ENCODE measurements around the gene LYST. TPM values are rescaled to one million over a fixed set of nuclear protein-coding genes. Genes with fewer than 3 reads are reported as not detected.

The LYST gene
- total and polyA plus RNA-seq, 2 donors (not counting 3 experiments of a cell fraction or from before 2014, with no cell fraction given), result 3.1 to 9.6 TPM

DNA sequence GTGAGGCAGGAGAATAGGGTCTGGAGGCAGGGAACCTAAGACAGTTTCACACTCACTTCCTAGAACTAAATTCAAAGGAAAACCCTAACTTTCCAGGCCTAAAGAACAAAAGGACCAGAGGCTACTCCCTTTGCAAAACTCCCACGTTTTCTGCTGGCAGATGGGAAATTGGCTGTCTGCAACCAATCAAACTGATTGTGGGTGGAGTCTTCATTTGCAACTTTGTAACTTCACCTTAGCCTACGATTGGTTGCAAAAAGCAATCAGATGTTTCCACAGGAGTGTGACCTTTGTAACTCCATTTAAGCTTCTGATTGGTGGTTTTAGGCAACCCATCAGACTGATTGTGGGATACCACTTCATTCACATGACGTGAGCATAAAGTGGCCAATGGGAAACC, 197.4 kb downstream of the LYST start:
- Histone ChIP-seq H4K20me1 (replicated peaks; ENCODE audit: control insufficient read depth, extremely low read depth, insufficient read depth, low read length) (no peaks in the 10 kb centered on the region), H3K9ac (replicated peaks; ENCODE audit: extremely low read depth, insufficient read depth, low read length) (no peak overlapping the region), H3K79me2 (ENCODE audit: control insufficient read depth, insufficient read depth, low read length) (no peaks in the 10 kb centered on the region), H3K9me1 (replicated peaks; ENCODE audit: control insufficient read depth, extremely low read depth, insufficient read depth, low read length) (no peaks in the 10 kb centered on the region), H3K4me1 (ENCODE audit: control insufficient read depth, extremely low read depth, insufficient read depth, low read length) (no peaks in the 10 kb centered on the region), H3K9me3 (replicated peaks; ENCODE audit: control insufficient read depth, insufficient read depth, low read length) (peaks cover 5% of the 10 kb centered on the region), H3K27ac (ENCODE audit: insufficient read depth, low read depth, low read length) (no peak overlapping the region), H3K36me3 (ENCODE audit: control insufficient read depth in 2 of 2, extremely low read depth in 1 of 2, insufficient read depth in 2 of 2, low read length in 2 of 2) (no peaks in the 10 kb centered on the region), H2AFZ (ENCODE audit: low read depth, low read length) (no peak overlapping the region), H3K27me3 (ENCODE audit: control insufficient read depth in 2 of 2, insufficient read depth in 2 of 2, low read length in 2 of 2) (no peaks in the 10 kb centered on the region), H3K4me3 (replicated peaks in 1 of 3; ENCODE audit: insufficient read depth in 1 of 3, low read depth in 1 of 3, low read length in 3 of 3) (no peak overlapping the region), H3K4me2 (ENCODE audit: insufficient read depth, low read length) (no peak overlapping the region)
- intact Hi-C loops (cut with micrococcal nuclease), result no loop called here
- dilution Hi-C loops (cut with MboI; ENCODE audit: extremely low pct_ligation_motif_present, low sequenced_read_pairs), result no loop called here
- BruUV-seq (replicated peaks), result no TSS peak
- no peak for TF ChIP-seq GATA2 (IDR thresholded peaks at IDR 0.05; ENCODE audit: insufficient read depth, insufficient read length, low read depth, low read length)
- TF ChIP-seq JUN (IDR thresholded peaks at IDR 0.05; ENCODE audit: borderline replicate concordance, insufficient read depth, insufficient read length, low read depth), result no peak
- TF ChIP-seq, protein P1, sequence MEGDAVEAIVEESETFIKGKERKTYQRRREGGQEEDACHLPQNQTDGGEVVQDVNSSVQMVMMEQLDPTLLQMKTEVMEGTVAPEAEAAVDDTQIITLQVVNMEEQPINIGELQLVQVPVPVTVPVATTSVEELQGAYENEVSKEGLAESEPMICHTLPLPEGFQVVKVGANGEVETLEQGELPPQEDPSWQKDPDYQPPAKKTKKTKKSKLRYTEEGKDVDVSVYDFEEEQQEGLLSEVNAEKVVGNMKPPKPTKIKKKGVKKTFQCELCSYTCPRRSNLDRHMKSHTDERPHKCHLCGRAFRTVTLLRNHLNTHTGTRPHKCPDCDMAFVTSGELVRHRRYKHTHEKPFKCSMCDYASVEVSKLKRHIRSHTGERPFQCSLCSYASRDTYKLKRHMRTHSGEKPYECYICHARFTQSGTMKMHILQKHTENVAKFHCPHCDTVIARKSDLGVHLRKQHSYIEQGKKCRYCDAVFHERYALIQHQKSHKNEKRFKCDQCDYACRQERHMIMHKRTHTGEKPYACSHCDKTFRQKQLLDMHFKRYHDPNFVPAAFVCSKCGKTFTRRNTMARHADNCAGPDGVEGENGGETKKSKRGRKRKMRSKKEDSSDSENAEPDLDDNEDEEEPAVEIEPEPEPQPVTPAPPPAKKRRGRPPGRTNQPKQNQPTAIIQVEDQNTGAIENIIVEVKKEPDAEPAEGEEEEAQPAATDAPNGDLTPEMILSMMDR (IDR thresholded peaks at IDR 0.05; ENCODE audit: extremely low read depth in 1 of 2, insufficient read depth in 1 of 2, low read depth in 1 of 2, low read length in 2 of 2), result no peak
- TF ChIP-seq FOS (IDR thresholded peaks at IDR 0.05; ENCODE audit: borderline replicate concordance, insufficient read depth, low read length), result no peak
- no peak for TF ChIP-seq MYC (IDR thresholded peaks at IDR 0.05; ENCODE audit: low read depth, low read length)
- TF ChIP-seq, protein P2, sequence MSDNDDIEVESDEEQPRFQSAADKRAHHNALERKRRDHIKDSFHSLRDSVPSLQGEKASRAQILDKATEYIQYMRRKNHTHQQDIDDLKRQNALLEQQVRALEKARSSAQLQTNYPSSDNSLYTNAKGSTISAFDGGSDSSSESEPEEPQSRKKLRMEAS (IDR thresholded peaks at IDR 0.05; ENCODE audit: insufficient read depth, insufficient read length), result no peak
- TF ChIP-seq POLR2AphosphoS5 (IDR thresholded peaks at IDR 0.05; ENCODE audit: insufficient read depth, low read depth, low read length), result no peak
- no peak for TF ChIP-seq POLR2A (IDR thresholded peaks at IDR 0.05; ENCODE audit: low read depth, low read length)
- TF ChIP-seq EZH2 (IDR thresholded peaks at IDR 0.05; ENCODE audit: borderline replicate concordance, low read depth, low read length, severe bottlenecking), result no peak
- CTCF ChIA-PET, result no interaction called here
- POLR2A ChIA-PET, result no interaction called here
- DNase-seq (ENCODE audit: low read depth, low spot score) (no peak), FAIRE-seq (no peak)
